ENCODE data around the gene CBLIF.

GRCh38 chr11:59815754-59816153 is 29.5 kb downstream of the CBLIF start:
- TF ChIP-seq CTCF (IDR thresholded peaks at IDR 0.05) (no peak), POLR2A (IDR thresholded peaks at IDR 0.05) (no peak)
